ES-I3 (cell line): Measurements from ENCODE around the gene BRD9.
"Not testable (repeated sequence)": the region's sequence is repeated elsewhere in the genome, so short reads cannot be mapped to it uniquely, and the experiment has no call there.

Source experiments
- H3K36me3 ChIP-seq: 2 replicates; pipeline ENCODE4 v1.6.1; 2013; ENCODE audit warnings: mild to moderate bottlenecking, low read length, control low read depth, moderate library complexity; ENCODE audit not compliant: insufficient read depth
- H3K4me1 ChIP-seq: 2 replicates; pipeline ENCODE4 v1.6.1; 2013; ENCODE audit warnings: mild to moderate bottlenecking, control low read depth, low read length; ENCODE audit not compliant: insufficient read depth
- H3K9ac ChIP-seq: 2 replicates; pipeline ENCODE4 v1.6.1; 2013; ENCODE audit warnings: low read depth, mild to moderate bottlenecking, low read length, moderate library complexity
- H3K9me3 ChIP-seq: 2 replicates; pipeline ENCODE4 v1.6.1; 2013; ENCODE audit warnings: mild to moderate bottlenecking, low read length, moderate library complexity; ENCODE audit not compliant: control insufficient read depth, insufficient read depth

Gene BRD9

DNA sequence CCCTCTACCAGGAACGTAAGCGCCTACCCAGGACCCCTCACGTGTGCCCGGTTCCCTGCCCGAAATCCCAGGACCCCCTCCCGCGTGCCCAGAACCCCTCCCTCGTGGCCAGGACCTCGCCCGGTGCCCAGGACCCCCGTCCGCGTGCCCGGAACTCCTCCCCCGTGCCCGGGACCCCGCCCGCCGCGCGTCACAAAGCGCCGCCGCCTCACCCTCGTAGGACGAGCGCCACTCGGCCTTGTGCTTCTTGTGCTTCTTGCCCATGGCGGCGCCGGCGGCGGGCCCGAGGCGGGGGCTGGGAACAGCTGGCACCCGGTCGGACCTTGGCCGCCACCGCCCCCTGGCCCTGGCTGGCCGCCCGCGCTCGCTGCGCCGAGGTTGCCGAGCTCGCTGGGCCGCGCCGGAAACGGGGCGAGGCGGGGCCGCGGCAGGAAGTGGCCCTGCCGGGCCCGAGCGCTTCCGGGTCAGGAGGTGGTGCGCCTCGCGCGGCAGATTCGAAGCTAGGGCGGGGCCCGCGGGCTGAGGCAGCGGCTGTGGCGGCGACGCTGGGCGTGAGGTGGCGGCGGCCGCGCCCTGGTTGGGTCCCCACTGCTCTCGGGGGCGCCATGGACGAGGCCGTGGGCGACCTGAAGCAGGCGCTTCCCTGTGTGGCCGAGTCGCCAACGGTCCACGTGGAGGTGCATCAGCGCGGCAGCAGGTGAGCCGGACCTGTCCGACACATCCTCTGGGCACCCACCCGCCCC is at the start of gene BRD9, which contains the start of gene TRIP13:
Gene BRD9 (minus strand): TSS at position 408 of the 743 bp plus-strand sequence. CDS start 144 bp downstream, at position 264.
Gene TRIP13 (plus strand): TSS at position 491 of the 743 bp plus-strand sequence. CDS start 115 bp downstream, at position 606.
- Histone ChIP-seq H3K9me3 (no peaks in the 10 kb centered on the region), H3K9ac (peak within 1 kb of the TSS; percentile 74), H3K4me1 (0 out of 2 replicates have a peak, but pooled peaks cover 8% of the 10 kb centered on the region), H3K36me3 (peaks cover 38% of the 10 kb centered on the region)

DNA sequence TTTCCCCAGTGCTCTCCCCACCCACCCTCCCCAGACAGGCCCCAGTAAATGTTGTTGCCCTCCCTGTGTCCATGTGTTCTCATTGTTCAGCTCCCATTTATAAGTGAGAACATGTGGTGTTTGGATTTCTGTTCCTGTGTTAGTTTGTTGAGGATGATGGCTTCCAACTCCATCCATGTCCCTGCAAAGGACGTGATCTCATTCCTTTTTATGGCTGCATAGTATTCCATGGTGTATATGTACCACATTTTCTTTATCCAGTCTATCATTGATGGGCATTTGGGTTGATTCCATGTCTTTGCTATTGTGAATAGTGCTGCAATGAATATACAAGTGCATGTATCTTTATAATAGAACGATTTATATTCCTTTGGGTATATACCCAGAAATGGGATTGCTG is 48.1 kb upstream of the BRD9 start:
- H3K9ac ChIP-seq, H3K36me3 ChIP-seq, H3K9me3 ChIP-seq, H3K4me1 ChIP-seq: not testable (repeated sequence)

DNA sequence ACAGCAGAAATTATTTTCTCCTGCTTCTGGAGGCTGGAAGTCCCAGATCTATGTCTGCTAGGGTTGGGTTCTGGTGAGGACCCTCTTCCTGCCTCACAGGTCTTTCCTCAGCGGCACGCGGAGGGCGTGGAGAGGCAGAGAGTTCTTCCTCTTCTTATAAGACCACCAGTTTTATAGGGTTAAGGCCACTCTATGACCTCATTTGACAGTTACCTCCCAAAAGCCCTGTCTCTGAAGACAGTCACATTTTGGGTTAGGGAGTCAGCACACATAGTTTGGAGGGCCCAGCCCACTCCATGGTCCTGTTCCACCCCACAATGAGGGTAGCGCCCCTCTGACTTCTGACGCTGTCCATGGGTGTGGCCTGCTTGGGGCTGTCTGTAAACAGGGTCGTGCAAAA is 46.8 kb upstream of the BRD9 start:
- H3K4me1 ChIP-seq = no peaks in the 10 kb centered on the region
- no peak overlapping the region for H3K9ac ChIP-seq
- H3K9me3 ChIP-seq = no peaks in the 10 kb centered on the region; the same call in 1 of the 2 replicates
- no peaks in the 10 kb centered on the region for H3K36me3 ChIP-seq

DNA sequence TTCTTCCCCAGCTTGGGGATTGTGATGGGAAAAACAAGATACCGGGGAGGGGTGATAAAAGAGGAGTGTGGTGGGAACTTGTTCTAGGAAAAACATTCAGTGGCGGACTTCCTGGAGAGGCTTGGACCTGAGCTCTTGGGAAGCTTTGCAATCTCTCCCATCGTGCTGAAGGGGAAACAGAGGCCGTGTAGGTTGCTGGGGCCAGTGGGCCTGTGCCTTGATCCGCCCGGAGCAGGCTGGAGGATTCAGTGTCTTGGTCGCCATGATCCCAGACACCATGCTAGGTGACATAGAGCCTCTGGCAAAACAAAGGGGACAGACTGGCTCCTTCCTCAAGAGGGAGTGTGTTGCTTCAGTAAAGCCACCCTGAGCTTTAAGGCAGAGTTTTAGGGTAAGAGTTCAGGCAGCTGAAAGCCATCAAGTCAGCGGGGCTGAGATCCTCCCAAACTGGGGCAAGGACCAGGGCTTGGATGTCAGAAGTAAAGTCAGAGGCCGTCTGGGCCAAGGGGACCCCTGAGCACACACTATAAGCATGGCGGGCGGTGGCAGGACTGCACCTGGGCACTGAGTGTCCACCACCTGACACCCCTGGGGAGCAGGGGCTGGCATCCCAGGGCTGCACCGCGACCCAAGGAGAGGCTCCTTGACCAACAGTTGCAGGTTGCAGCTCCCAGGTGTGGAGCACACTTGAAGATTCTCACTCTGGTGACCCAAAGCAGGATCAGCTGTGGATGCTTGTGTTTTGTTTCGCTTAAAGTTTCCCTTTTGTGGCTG is 44.7 kb upstream of the BRD9 start:
- Histone ChIP-seq H3K9me3 (no peaks in the 10 kb centered on the region; the same call in 1 of the 2 replicates), H3K4me1 (no peaks in the 10 kb centered on the region), H3K9ac (no peak overlapping the region), H3K36me3 (no peaks in the 10 kb centered on the region)

DNA sequence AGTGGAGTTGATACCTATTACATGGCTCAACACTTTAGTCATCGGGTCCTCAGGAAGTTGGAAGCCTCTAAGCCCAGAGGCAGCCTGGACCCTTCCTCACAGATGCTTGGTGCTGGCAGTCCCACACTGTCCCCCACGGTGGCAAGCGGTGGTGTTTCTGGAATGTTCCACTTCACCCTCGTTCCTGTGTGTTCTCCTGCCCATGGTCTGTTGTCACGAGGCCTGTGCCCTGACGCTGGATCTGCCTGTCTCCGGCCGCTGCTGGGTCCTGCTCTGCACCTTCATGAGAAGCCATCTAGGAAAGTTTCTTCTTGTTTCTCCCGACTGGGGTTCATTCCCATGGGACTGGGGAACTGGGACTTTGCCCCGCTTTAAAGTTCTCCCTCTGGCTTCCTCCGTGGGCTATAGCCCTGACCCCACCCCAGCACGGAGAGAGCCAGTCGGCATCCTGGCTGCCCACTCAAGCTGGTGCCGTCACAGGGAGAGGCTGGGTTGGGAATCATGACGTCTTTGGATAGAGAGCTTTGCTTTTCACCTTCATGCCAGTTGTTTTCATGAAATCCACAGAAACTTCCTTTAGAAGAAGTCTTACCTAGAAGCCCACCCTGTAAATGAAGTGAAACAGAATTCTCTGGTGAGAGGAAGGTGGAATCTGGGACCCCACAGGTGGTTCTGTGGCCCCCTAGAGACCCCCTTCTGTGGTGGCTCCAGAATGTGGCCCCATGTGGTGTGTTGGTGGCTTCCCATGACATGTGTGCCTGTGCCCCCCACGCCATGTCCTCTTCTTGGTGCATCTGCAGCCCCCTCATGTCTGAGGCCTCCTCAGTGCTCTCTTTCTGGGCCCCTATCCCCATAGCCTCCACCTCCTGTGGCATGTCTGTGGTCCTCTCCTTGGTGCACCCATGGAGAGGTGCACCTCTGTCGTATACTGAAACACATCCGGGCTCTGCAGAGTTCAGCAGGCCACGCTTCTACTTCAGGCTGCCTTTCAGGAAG is 43.8 kb upstream of the BRD9 start:
- no peaks in the 10 kb centered on the region for H3K36me3 ChIP-seq
- H3K9ac ChIP-seq = no peak overlapping the region
- H3K4me1 ChIP-seq = no peaks in the 10 kb centered on the region
- H3K9me3 ChIP-seq = no peaks in the 10 kb centered on the region; the same call in 1 of the 2 replicates

DNA sequence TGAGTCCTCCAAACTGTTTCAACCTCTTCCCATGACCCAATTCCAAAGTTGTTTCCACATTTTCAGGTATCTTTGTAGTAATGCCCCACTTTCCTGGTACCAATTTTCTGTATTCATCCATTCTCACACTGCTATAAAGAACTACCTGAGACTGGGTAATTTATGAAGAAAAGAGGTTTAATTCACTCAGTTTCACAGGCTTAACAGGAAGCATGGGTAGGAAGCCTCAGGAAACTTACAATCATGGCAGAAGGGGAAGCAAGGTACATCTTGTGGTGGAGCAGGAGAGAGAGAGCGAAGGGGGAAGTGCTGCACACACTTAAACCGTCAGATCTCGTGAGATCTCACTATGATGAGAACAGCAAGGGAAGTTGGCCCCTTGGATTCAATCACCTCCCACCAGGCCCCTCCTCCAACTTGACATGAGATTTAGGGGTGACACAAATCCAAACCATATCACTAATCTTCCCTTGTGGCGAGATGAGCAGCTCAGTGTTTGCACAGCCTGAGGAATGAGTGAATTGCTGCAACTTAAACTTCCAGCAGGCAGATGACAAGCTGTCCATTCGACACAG is 43.0 kb upstream of the BRD9 start:
- Histone ChIP-seq H3K9ac (no peak overlapping the region), H3K9me3 (no peaks in the 10 kb centered on the region; the same call in 1 of the 2 replicates), H3K36me3 (no peaks in the 10 kb centered on the region), H3K4me1 (no peaks in the 10 kb centered on the region)

DNA sequence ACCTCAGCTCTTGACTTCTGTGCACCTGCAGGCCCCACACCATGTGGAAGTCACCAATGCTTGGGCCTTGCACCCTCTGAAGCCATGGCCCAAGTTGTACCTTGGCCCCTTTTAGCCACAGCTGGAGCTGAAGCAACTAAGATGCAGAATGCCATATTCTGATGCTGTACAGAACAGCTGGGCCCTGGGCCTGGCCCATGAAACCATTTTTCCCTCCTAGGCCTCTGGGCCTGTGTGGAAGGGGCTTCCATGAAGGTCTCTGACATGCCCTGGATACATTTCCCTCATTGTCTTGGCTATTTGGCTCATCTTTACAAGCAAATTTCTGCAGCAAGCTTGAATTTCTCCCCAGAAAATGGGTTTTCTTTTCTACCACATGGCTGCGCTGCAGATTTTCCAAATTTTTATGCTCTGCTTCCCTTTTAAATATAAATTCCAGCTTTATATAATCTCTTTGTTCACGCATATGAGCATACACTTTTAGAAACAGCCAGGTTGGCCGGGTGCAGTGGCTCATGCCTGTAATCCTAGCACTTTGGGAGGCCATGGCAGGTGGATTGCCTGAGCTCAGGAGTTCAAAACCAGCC is 41.9 kb upstream of the BRD9 start:
- H3K9me3 ChIP-seq, H3K4me1 ChIP-seq, H3K9ac ChIP-seq, H3K36me3 ChIP-seq: not testable (repeated sequence)

DNA sequence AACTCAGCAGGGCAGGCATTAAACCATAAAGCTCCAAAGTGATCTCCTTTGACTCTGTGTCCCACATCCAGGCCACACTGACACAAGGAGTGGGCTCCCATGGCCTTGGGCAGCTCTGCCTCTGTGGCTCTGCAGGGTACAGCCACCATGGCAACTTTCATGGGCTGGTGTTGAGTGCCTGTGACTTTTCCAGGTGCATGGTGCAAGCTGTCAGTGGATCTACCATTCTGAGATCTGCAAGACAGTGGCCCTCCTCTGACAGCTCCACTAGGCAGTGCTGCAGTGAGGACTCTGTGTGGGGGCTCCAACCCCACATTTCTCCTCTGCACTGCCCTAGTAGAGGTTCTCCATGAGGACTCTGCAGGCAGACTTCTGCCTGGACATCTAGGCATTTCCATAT is 41.4 kb upstream of the BRD9 start:
- not testable (repeated sequence) for H3K4me1 ChIP-seq, H3K9ac ChIP-seq, H3K9me3 ChIP-seq, H3K36me3 ChIP-seq

DNA sequence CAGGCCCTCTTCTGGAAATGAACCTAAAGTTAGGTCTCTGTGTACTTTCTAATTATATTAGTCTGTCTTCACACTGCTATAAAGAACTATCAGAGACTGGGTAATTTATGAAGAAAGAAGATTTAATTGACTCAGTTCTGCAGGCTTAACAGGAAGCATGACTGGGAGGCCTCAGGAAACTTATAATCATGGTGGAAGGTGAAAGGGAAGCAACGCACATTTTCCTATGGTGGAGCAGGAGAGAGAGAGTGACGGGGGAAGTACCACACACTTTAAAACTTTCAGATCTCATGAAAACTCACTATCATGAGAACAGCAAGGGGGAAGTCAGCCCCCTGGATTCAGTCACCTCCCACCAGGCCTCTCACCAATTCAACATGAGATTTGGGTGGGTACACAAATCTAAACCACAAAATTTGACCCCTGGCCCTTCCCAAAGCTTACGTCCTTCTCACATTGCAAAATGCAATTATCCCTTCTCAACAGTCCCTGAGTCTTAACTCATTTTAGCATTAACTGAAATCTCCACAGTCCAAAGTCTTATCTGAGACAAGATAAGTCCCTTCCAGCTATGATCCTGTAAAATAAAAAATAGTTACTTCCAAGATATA is 40.8 kb upstream of the BRD9 start:
- no peaks in the 10 kb centered on the region for H3K4me1 ChIP-seq
- H3K36me3 ChIP-seq = no peaks in the 10 kb centered on the region
- no peaks in the 10 kb centered on the region; the same call in 1 of the 2 replicates for H3K9me3 ChIP-seq
- no peak overlapping the region for H3K9ac ChIP-seq

DNA sequence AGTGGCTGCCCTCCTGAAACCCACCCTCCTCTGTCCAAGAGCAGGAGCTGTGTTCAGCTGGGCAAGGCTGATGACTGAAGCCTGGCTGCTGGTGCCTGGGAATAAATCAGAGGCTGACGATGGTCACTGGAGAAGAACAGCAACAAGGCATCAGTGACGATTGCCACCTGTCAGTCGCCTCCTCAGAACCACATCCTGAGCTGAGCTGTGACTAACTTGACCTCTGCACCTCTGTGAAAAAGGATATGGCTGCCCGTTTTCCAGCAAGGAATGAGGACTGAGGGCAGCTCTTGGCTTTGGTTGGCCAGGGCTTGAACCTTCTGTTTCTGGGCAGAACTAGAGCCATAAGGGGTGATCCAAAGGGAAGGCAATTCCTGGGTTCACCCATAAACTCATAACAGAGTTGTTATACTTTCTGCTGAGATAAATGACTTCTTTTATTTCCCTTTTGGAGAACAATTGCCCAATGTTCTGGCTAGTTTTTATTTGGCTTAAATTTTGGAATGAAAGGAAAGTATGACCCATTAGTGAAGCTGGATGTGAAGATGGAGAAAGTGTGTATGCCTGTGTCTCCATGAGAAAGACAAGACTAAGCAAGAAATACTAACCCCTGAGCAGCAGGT is 40.1 kb upstream of the BRD9 start:
- Histone ChIP-seq H3K36me3 (no peaks in the 10 kb centered on the region), H3K9ac (no peak overlapping the region), H3K4me1 (no peaks in the 10 kb centered on the region), H3K9me3 (no peaks in the 10 kb centered on the region; the same call in 1 of the 2 replicates)

DNA sequence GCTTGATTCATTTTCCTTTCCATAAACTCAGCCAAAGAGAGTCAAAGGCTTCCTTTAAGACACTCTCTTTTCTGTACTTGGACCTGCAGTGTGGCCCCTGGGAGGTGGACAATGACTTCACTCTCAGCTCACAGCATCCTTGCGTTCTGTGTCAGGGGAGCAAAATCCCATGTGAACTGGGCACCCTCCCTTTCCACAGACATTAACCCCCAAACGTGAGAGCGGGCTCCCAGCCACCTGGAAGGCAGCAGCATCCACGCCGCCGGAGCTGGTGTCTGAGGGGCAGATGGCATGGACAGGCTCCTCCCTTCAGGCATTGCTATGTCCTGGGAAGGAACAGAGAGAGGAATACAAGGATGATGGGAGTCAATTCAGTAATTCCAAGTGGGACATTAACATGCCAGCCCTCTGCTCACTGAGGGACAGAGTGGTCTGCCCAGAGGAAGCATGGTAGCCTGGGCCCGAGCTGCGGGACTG is 39.6 kb upstream of the BRD9 start:
- H3K9me3 ChIP-seq = no peaks in the 10 kb centered on the region; the same call in 1 of the 2 replicates
- H3K9ac ChIP-seq = no peak overlapping the region
- H3K4me1 ChIP-seq = no peaks in the 10 kb centered on the region
- H3K36me3 ChIP-seq = no peaks in the 10 kb centered on the region

DNA sequence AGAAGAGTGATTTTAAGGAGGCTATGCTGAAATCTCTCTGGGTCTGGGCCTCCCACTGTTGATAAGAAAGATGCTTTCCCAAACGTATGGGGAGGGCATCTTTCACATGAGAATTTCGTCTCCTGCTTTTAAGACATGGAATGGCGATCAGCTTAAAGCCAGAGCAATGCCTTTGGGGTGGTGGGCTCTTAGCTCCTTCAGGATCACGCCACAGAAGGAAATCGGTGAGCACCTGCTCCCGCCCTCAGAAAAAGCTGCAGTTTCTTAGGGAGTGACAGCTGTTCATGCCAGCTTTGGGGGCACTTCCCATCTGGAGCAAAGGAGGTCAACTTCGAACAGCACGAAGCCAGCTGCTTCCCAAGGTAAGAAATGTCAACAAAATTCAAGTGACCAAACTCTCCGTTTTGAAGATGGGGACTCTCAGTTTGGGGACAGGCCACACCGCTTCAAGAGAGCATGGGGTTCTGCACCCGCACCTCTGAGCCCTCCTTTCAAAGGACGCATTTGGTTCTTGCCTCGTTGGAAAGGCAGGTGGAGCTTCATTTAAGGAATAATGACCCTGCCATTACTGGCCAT is 39.1 kb upstream of the BRD9 start:
- H3K4me1 ChIP-seq = no peaks in the 10 kb centered on the region

More for the DNA sequence above, 39.1 kb upstream of the BRD9 start:
- no peak overlapping the region for H3K9ac ChIP-seq
- H3K9me3 ChIP-seq = no peaks in the 10 kb centered on the region; the same call in 1 of the 2 replicates
- H3K36me3 ChIP-seq = no peaks in the 10 kb centered on the region
